GM12878 (cell line): ENCODE measurements around the gene ICE2. TPM values are rescaled to one million over a fixed set of nuclear protein-coding genes. Genes with fewer than 3 reads are reported as not detected.
A peak's percentile ranks its signal among the peaks of the same experiment; 100 is the strongest.

Experiments
- ATAC-seq: fragments of 200-7000 bp; cut with Tn5 transposase; 3 replicates; pipeline ENCODE4 v1.9.1; 2020; ENCODE audit warnings: mild to moderate bottlenecking, moderate library complexity
- BruUV-seq: library from RNA; stranded (reverse); fragments of 400-500 nt; replicated peaks from 2 replicates; lab custom pipeline; 2021; lab: Mats Ljungman, UMichigan
- CTCF ChIA-PET: fragments of 300-600 bp; sonication (Branson Sonifier 250); formaldehyde crosslinking; extraction: SDS; loops from one replicate; lab custom pipeline; 2021; ENCODE audit warnings: inconsistent platforms; lab: Yijun Ruan, JAX
- POLR2A ChIA-PET: fragments of 350-600 bp; formaldehyde crosslinking; extraction: SDS; loops from one replicate; lab custom pipeline; 2021; ENCODE audit warnings: inconsistent platforms; lab: Charles Lee
- RAD21 ChIA-PET: fragments of 300-600 bp; sonication (Branson Sonifier 250); formaldehyde crosslinking; loops from one replicate; lab custom pipeline; 2023; ENCODE audit warnings: antibody characterized with exemption; ENCODE audit not compliant: unreplicated experiment; lab: Charles Lee
- SMC1A ChIA-PET: fragments of 300-600 bp; sonication (Branson Sonifier 250); formaldehyde crosslinking; loops from one replicate; lab custom pipeline; 2023; ENCODE audit not compliant: unreplicated experiment, uncharacterized antibody; lab: Charles Lee
- DNase-seq: peaks from one replicate; pipeline ENCODE4 v3.0.0-alpha.2; 2011; ENCODE audit warnings: low read depth, low spot score
- FAIRE-seq: peaks from 3 replicates; lab custom pipeline; 2011; peaks lifted over from hg19 to GRCh38; lab: Jason Lieb, UNC
- H2AFZ ChIP-seq: 2 replicates; pipeline ENCODE4 v1.6.0; 2011; ENCODE audit warnings: low read depth, low read length, control low read depth; ENCODE audit not compliant: control insufficient read depth
- H3K27ac ChIP-seq: 2 replicates; pipeline ENCODE4 v1.5.1; 2011; ENCODE audit warnings: control low read depth; ENCODE audit not compliant: control insufficient read depth, insufficient read depth
- H3K27me3 ChIP-seq, 2 experiments: replicated peaks in 1 of 2; 2 replicates each; pipeline versions ENCODE4 v1.6.0 to v1.6.1; 2011; ENCODE audit warnings: low read length in 1 of 2; ENCODE audit not compliant: control insufficient read depth in 2 of 2, insufficient read depth in 2 of 2
- H3K36me3 ChIP-seq, 2 experiments: 2 replicates each; pipeline ENCODE4 v1.5.1; 2011; ENCODE audit warnings: low read length in 1 of 2; ENCODE audit not compliant: control insufficient read depth in 2 of 2, insufficient read depth in 2 of 2
- H3K4me1 ChIP-seq: 2 replicates; pipeline ENCODE4 v1.6.1; 2011; ENCODE audit warnings: mild to moderate bottlenecking, low read length, moderate library complexity, mixed read lengths; ENCODE audit not compliant: control insufficient read depth, insufficient read depth
- H3K4me2 ChIP-seq: 2 replicates; pipeline ENCODE4 v1.6.0; 2011; ENCODE audit warnings: control low read depth; ENCODE audit not compliant: control insufficient read depth, insufficient read depth
- H3K4me3 ChIP-seq: fragments of 200-600 bp; sonication (generic); 2 replicates; pipeline ENCODE4 v1.5.1; 2016
- H3K79me2 ChIP-seq: 2 replicates; pipeline ENCODE4 v1.6.0; 2011; ENCODE audit warnings: low read length; ENCODE audit not compliant: control insufficient read depth, insufficient read depth
- H3K9ac ChIP-seq: 2 replicates; pipeline ENCODE4 v1.8.0; 2011; ENCODE audit warnings: low read length, control low read depth, mixed read lengths; ENCODE audit not compliant: control insufficient read depth, insufficient read depth
- H3K9me3 ChIP-seq: replicated peaks from 3 replicates; pipeline ENCODE4 v1.5.1; 2011; ENCODE audit warnings: mild to moderate bottlenecking, low read length; ENCODE audit not compliant: control insufficient read depth, insufficient read depth
- H4K20me1 ChIP-seq: 2 replicates; pipeline ENCODE4 v1.6.0; 2011; ENCODE audit not compliant: control insufficient read depth, insufficient read depth
- BACH1 ChIP-seq: fragments of 450-650 bp; IDR thresholded peaks from 2 replicates; pipeline ENCODE4 v1.6.1; 2017; ENCODE audit warnings: mild to moderate bottlenecking, borderline replicate concordance
- DPF2 ChIP-seq: fragments of 450-650 bp; IDR thresholded peaks from 2 replicates; pipeline ENCODE4 v1.6.1; 2017; ENCODE audit warnings: mild to moderate bottlenecking
- FOXM1 ChIP-seq: IDR thresholded peaks from 2 replicates; pipeline ENCODE4 v1.6.1; 2012; ENCODE audit warnings: low read depth, mild to moderate bottlenecking, inconsistent platforms, low read length, moderate library complexity
- JUND ChIP-seq: IDR thresholded peaks from 2 replicates; pipeline ENCODE4 v1.6.1; 2012; ENCODE audit warnings: low read depth, mild to moderate bottlenecking, low read length, improper control_type of control experiment, moderate library complexity
- KDM1A ChIP-seq: fragments of 200-600 bp; sonication (generic); IDR thresholded peaks from 2 replicates; pipeline ENCODE4 v1.6.1; 2016; ENCODE audit warnings: borderline replicate concordance
- MEF2B ChIP-seq: fragments of 450-650 bp; IDR thresholded peaks from 2 replicates; pipeline ENCODE4 v1.6.1; 2018; ENCODE audit warnings: mild to moderate bottlenecking, moderate library complexity; ENCODE audit not compliant: partially characterized antibody, poor library complexity, severe bottlenecking
- NFYA ChIP-seq: IDR thresholded peaks from 2 replicates; pipeline ENCODE4 v1.6.1; 2011; ENCODE audit warnings: low read depth, mild to moderate bottlenecking, low read length, improper control_type of control experiment, borderline replicate concordance
- POLR2AphosphoS2 ChIP-seq: IDR thresholded peaks from 2 replicates; pipeline ENCODE4 v1.6.1; 2011; ENCODE audit warnings: low read depth, mild to moderate bottlenecking, low read length, improper control_type of control experiment, moderate library complexity
- TCF12 ChIP-seq: IDR thresholded peaks from 2 replicates; pipeline ENCODE4 v1.6.1; 2011; ENCODE audit warnings: low read depth, mild to moderate bottlenecking, low read length
- YBX1 ChIP-seq: fragments of 450-650 bp; IDR thresholded peaks from 2 replicates; pipeline ENCODE4 v1.6.1; 2016; ENCODE audit warnings: antibody characterized with exemption
- WGBS: methylation state at CpG from one replicate; pipeline ENCODE4 v1.1.6; 2016; ENCODE audit warnings: low lambda C conversion rate; ENCODE audit not compliant: insufficient replicate concordance, insufficient coverage; ENCODE audit errors: missing lambda C conversion rate; 5-methylcytosine and 5-hydroxymethylcytosine counted together
- in situ Hi-C: fragments of 300-500 bp; cut with MboI; formaldehyde crosslinking; loops from 9 replicates; pipeline ENCODE4 v1.14.3; 2018; ENCODE audit warnings: mixed read lengths
- intact Hi-C: fragments of 100-400 bp; cut with micrococcal nuclease; formaldehyde crosslinking; loops from one replicate; pipeline ENCODE4 v1.14.2; 2022; ENCODE audit not compliant: unreplicated experiment
- polyA plus RNA-seq, 11 experiments: library from polyadenylated mRNA; depleted of rRNA in 4 of 11; unstranded in 6 of 11; stranded (reverse) in 5 of 11; fragments of >200 nt; fragmentation: Nextera tagmentation in 4 of 11; fragmentation: Illumina TruSeq in 1 of 11; extraction: Ambion mirVana in 4 of 11; extraction: Trizol in 1 of 11; gene quantifications; 1 replicate in 1 of 11; 2 replicates in 10 of 11; pipeline versions ENCODE4 v1.2.1 to v1.2.3, GENCODE V29; 2011 to 2016; ENCODE audit warnings: inconsistent platforms in 2 of 11, missing spikeins in 2 of 11, low read depth in 1 of 11
- total RNA-seq, 4 experiments: library from RNA; depleted of rRNA in 3 of 4; stranded (reverse); fragments of >200 nt in 3 of 4; fragmentation: Illumina TruSeq in 1 of 4; extraction: Trizol in 1 of 4; gene quantifications; 2 replicates each; pipeline versions ENCODE4 v1.2.1 to v1.2.3, GENCODE V29; 2013 to 2021
- TF ChIP-seq, protein P1 (sequence below): fragments of 450-650 bp; formaldehyde crosslinking; IDR thresholded peaks from 2 replicates; pipeline ENCODE4 v1.4.0; 2022; ENCODE audit warnings: mild to moderate bottlenecking, moderate library complexity

Gene ICE2
- total and polyA plus RNA-seq, 10 of the 15 experiments (the other 5 are each of a cell fraction or from before 2014, with no cell fraction given), result 14.2 to 62.0 (median 44.9) TPM

DNA sequence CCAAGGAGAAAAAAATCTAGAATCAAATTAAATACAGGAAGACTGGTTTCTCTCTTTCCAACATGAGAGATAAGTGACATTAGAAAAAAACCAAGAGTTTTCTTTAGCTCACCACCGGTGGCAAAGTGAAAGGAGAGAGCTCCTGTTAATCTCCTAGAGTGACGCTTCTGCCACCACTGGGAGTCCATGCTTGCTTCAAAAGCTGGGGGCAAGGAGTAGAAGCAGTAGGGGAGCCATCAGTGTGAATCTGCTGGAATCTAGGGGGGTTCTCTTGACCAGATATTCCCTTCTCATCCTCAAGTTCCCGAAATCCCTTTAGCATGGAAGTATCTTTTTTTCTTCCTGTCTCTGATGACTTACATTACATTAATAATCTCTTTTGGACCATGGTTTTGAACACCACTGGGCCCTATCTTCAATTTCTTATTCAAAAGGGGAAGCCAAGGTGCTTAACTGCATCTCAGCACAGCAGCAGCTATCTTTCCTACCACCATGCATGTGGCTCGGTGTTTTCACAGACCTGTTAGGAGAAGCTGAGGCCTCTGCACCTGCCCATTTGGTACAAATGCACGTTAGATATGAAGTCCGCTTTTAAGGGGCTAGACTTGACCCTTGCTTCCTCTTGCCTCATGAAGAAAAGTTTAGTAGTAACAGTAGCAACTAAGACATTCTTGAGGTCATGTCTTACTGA, 6.6 kb upstream of the ICE2 start:
- H3K36me3 ChIP-seq, result no peaks in the 10 kb centered on the region
- H3K4me3 ChIP-seq, result no peak overlapping the region
- no peaks in the 10 kb centered on the region for H3K9me3 ChIP-seq
- POLR2A ChIA-PET, result no interaction called here
- TF ChIP-seq POLR2AphosphoS2 (0 out of 2 replicates have a peak, but pooled peaks have one; percentile 22), JUND (no peak)
- RAD21 ChIA-PET, result no interaction called here
- 92% methylated on average over 6 of the region's 6 CpGs for WGBS
- H3K4me2 ChIP-seq, result no peak overlapping the region
- BruUV-seq, result no TSS peak
- peaks cover under 1% of the 10 kb centered on the region; the same call in 1 of the 2 replicates for H3K4me1 ChIP-seq
- no peaks in the 10 kb centered on the region; the same call in 1 of the 2 replicates for H3K79me2 ChIP-seq
- ATAC-seq, result peak; percentile 31
- H2AFZ ChIP-seq, result no peak overlapping the region
- intact Hi-C loops, result no loop called here
- no peak overlapping the region for H3K9ac ChIP-seq
- no peak for FAIRE-seq
- H3K27ac ChIP-seq, result no peak overlapping the region
- DNase-seq, result no peak
- SMC1A ChIA-PET, result interaction anchor here (0.6 to 1.4 kb wide), 4 partner anchors 14 to 158 kb away, joined by 3 to 4 read pairs (median 3); no protein-coding TSS in a partner anchor
- in situ Hi-C loops, result no loop called here
- no peaks in the 10 kb centered on the region for H4K20me1 ChIP-seq
- CTCF ChIA-PET, result interaction anchor here (1.4 to 1.9 kb wide), 2 partner anchors 35 to 432 kb away, joined by 3 to 7 read pairs; no protein-coding TSS in a partner anchor
- no peaks in the 10 kb centered on the region for H3K27me3 ChIP-seq

DNA sequence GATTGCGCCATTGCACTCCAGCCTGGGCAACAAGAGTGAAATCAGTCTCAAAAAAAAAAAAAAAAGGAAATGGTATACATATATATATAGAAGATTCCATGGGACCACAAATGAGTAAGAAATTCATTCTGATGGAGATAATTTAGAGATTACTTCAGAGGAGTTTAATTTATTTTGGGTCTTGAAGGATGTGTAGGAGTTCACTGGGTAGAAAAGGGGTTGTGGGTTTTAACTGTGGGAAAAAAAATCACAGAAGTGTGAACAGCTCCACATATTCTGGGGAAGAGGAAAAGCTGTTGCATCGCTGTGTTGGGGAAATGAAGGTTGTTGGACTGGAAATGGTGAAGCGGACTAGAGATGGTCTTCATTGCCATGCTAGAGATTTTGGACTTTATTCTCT, 4.1 kb upstream of the ICE2 start:
- Histone ChIP-seq H3K79me2 (peaks cover 20% of the 10 kb centered on the region), H3K9ac (no peak overlapping the region), H3K4me3 (no peak overlapping the region), H3K4me2 (no peak overlapping the region), H3K4me1 (peaks cover 9% of the 10 kb centered on the region; the same call in 1 of the 2 replicates), H3K9me3 (no peaks in the 10 kb centered on the region), H3K27ac (no peak overlapping the region), H2AFZ (no peak overlapping the region), H3K27me3 (no peaks in the 10 kb centered on the region), H4K20me1 (no peaks in the 10 kb centered on the region), H3K36me3 (no peaks in the 10 kb centered on the region)
- ChIA-PET POLR2A (interaction anchor here (0.5 kb wide), 1 partner anchor 85 kb away, joined by 8 read pairs; the partner anchor contains the start of gene ANXA2), CTCF (interaction anchor here (0.6 to 1.5 kb wide), 5 partner anchors 24 to 433 kb away, joined by 3 to 6 read pairs (median 4); no protein-coding TSS in a partner anchor), RAD21 (no interaction called here), SMC1A (interaction anchor here (0.7 to 1.3 kb wide), 6 partner anchors 11 to 103 kb away, joined by 3 to 4 read pairs (median 3); no protein-coding TSS in a partner anchor)
- FAIRE-seq (no peak), DNase-seq (no peak), ATAC-seq (no peak)
- WGBS, result 100% methylated on average over 2 of the region's 3 CpGs
- intact Hi-C loops (no loop called here), in situ Hi-C loops (no loop called here)
- no TSS peak for BruUV-seq
- TF ChIP-seq DPF2 (no peak), KDM1A (no peak), TCF12 (no peak), FOXM1 (no peak), NFYA (no peak), YBX1 (no peak), BACH1 (no peak), MEF2B (no peak)
- TF ChIP-seq, protein P1, sequence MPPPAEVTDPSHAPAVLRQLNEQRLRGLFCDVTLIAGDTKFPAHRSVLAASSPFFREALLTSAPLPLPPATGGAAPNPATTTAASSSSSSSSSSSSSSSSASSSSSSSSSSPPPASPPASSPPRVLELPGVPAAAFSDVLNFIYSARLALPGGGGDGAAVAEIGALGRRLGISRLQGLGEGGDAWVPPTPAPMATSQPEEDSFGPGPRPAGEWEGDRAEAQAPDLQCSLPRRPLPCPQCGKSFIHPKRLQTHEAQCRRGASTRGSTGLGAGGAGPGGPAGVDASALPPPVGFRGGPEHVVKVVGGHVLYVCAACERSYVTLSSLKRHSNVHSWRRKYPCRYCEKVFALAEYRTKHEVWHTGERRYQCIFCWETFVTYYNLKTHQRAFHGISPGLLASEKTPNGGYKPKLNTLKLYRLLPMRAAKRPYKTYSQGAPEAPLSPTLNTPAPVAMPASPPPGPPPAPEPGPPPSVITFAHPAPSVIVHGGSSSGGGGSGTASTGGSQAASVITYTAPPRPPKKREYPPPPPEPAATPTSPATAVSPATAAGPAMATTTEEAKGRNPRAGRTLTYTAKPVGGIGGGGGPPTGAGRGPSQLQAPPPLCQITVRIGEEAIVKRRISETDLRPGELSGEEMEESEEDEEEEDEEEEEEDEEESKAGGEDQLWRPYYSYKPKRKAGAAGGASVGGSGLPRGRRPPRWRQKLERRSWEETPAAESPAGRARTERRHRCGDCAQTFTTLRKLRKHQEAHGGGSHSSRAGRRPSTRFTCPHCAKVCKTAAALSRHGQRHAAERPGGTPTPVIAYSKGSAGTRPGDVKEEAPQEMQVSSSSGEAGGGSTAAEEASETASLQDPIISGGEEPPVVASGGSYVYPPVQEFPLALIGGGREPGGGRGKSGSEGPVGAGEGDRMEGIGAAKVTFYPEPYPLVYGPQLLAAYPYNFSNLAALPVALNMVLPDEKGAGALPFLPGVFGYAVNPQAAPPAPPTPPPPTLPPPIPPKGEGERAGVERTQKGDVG (CRISPR knock-in tag), result no peak
